Measurements from ENCODE around the gene ACVR1. TPM values are rescaled to one million over a fixed set of nuclear protein-coding genes. Genes with fewer than 3 reads are reported as not detected.
"Not testable (repeated sequence)": the region's sequence is repeated elsewhere in the genome, so short reads cannot be mapped to it uniquely, and the experiment has no call there.

Gene ACVR1
- polyA plus RNA-seq, 1 donor: 26.3 TPM

DNA sequence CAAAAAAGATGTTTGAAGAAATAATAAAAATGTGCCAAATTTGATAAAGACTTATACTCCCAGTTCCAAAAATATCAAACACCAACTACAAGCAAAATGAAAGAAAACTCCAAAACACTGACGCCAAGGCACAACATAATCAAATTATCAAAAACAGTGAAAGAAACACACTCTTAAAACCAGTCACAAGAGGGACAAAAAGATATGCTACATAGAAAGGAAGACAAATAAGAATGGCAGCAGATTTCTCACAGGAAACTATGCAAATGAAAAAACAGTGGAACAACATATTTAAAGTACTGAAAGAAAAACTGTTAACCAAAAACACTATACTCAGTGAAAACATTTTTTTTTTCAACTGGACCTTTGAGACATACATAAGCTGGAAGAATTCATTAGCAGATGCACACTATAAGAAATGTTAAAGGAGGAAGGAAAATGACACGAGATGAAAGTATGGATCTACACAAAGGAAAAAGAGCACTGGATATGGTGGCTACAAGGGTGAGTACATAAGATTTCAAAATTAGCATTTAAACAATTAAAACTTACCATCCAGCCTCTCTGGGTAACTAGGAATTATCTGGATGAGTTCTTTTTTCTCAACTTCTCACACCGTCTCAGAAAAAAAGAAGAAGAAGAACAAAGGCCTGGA lies 153.4 kb downstream of the ACVR1 start:
- DNase-seq (ENCODE audit: low read depth): no peak

DNA sequence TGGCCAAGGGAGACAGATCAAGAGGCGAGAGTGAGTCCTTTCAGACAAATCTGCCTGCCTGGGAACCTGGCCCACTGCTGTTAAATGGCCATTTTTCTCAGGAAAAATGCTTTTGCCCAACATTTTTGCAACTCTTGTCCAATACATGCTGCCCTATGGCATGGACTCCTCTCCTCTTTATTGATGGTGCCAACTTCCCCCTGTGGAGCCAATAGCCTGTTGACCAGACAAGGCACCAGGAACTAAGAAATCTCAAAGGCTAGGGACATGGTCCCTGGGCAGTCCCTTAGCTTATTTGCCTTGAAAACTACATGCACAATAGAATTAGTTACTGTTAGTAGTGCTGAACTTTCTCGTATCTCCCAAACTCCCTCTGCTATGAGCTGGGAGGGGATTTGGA lies 155.6 kb downstream of the ACVR1 start:
- no peak for DNase-seq (ENCODE audit: low read depth)

GRCh38 chr2:157704653-157705052 lies 171.5 kb downstream of the ACVR1 start:
- not testable (repeated sequence) for DNase-seq (ENCODE audit: low read depth)

DNA sequence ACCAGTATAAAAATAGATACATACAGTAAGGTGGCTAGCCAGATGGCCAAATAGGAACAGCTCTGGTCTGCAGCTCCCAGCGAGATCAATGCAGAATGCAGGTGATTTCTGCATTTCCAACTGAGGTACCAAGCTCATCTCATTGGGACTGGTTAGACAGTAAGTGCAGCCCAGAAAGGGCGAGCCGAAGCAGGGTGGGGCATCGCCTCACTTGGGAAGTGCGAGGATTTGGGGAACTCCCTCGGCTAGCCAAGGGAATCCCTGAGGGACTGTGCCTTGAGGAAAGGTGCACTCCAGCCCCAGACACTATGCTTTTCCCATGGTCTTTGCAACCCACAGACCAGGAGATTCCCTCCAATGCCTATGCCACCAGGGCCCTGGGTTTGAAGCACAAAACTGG lies 172.0 kb downstream of the ACVR1 start:
- not testable (repeated sequence) for DNase-seq (ENCODE audit: low read depth)

DNA sequence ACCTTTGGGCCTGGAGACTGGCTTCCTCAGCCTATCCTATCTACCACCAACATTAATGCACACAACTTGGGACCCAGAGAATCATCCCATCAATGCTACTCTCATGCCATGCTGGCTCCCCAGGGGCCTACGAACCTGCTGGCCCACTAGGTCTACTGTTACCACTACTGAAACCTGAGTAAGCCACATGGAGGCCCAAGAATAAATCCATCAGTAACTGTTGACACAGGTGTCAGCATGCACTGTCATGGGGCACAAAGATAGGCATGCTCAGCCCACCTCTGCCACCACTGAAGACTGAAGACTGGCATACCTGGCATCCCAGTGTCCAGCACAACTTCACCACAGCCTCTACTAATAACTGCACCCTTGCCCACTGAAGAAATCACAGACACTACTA lies 176.3 kb downstream of the ACVR1 start:
- no peak for DNase-seq (ENCODE audit: low read depth)

GRCh38 chr2:157699009-157699408 lies 177.1 kb downstream of the ACVR1 start:
- DNase-seq (ENCODE audit: low read depth): no peak

- DNase-seq (ENCODE audit: low read depth): no peak
These were observed 177.7 kb downstream of the ACVR1 start for GRCh38 chr2:157698430-157698829.

GRCh38 chr2:157696036-157696435 lies 180.1 kb downstream of the ACVR1 start:
- no peak for DNase-seq (ENCODE audit: low read depth)

DNA sequence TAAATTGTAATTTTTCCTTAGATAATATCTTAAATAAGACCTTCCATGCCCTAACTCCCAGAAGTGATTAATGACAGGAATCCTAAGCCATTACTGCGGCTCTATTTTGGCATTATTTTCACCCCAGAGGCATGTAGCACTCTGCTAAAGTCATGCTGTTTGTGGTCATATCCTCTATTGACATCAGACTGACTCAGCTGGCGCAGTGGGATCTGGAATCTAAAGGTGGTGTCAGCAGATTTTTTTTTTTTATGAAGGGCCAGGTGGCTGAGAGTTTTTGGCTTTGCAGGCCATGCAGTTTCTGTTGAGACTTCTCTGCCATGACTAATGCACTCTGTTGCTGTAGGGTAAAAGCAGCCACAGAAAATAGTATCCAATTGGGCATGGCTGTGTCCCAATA lies 183.4 kb downstream of the ACVR1 start:
- no peak for DNase-seq (ENCODE audit: low read depth)

GRCh38 chr2:157691695-157692094 lies 184.4 kb downstream of the ACVR1 start:
- no peak for DNase-seq (ENCODE audit: low read depth)

DNA sequence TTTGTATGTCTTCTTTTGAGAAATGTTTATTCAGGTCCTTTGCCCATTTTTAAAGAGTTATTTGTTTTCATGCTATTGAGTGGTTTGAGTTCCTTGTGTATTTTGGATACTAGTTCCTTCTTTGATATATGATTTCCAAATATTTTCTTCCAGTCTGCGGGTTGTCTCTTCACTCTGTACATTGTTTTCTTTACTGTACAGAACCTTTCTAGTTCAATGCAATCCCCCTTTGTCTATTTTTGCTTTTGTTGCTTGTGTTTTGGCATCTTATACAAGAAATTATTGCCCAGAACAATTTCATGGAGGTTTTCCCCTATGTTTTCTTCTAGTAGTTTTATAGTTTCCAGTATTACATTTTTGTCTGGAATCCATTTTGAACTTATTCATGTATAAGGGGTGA lies 185.0 kb downstream of the ACVR1 start:
- no peak for DNase-seq (ENCODE audit: low read depth)

Other genes starting within 250 kb of the ACVR1 start
- gene ACVR1C, start 247.5 kb downstream of the ACVR1 start, polyA plus RNA-seq (ENCODE audit: insufficient read length): 0.14 TPM
- gene UPP2, start 225.5 kb upstream of the ACVR1 start, polyA plus RNA-seq (ENCODE audit: insufficient read length): 0.11 TPM